ENCODE data around the gene MYO1B. TPM values are rescaled to one million over a fixed set of nuclear protein-coding genes. Genes with fewer than 3 reads are reported as not detected.

MYO1B gene
- total and polyA plus RNA-seq, 2 of the 8 experiments (the other 6 are each of a cell fraction or from before 2014, with no cell fraction given), result 15.5 to 61.2 TPM

GRCh38 chr2:191308026-191308425, 62.8 kb downstream of the MYO1B start:
- Histone ChIP-seq H3K18ac (ENCODE audit: extremely low read depth, low read length) (no peak overlapping the region), H2AK5ac (ENCODE audit: low read depth, low read length) (no peak overlapping the region), H3K23me2 (ENCODE audit: low read depth, low read length) (no peaks in the 10 kb centered on the region), H2AFZ (ENCODE audit: low read length) (no peak overlapping the region), H2BK15ac (ENCODE audit: low read length) (no peak overlapping the region), H3K27me3 (replicated peaks in 1 of 4; ENCODE audit: control insufficient read depth in 3 of 4, extremely low read depth in 1 of 4, insufficient read depth in 3 of 4, low read length in 3 of 4) (no peaks in the 10 kb centered on the region; a peak in 1 of 7 replicates), H4K8ac (ENCODE audit: extremely low read depth, insufficient read depth, low read length) (no peak overlapping the region), H2BK12ac (ENCODE audit: low read depth, low read length) (no peak overlapping the region), H2BK20ac (ENCODE audit: low read length) (no peak overlapping the region), H2BK120ac (replicated peaks; ENCODE audit: low read depth, low read length) (no peak overlapping the region), H3K14ac (ENCODE audit: insufficient read length) (no peak overlapping the region), H2BK5ac (ENCODE audit: low read depth, low read length) (no peak overlapping the region), H3K36me3 (ENCODE audit: control insufficient read depth in 2 of 4, insufficient read depth in 4 of 4, low read length in 3 of 4) (no peaks in the 10 kb centered on the region), H4K20me1 (replicated peaks in 1 of 2; ENCODE audit: control insufficient read depth in 1 of 2, insufficient read depth in 2 of 2, low read length in 2 of 2) (peaks cover 0 to 2% of the 10 kb centered on the region in 2 experiments), H3K27ac (ENCODE audit: low read depth, low read length) (no peak overlapping the region), H3K4me1 (replicated peaks in 1 of 4; ENCODE audit: control insufficient read depth in 3 of 4, insufficient read depth in 4 of 4, low read length in 3 of 4) (peaks cover 0 to 9% (median 4%) of the 10 kb centered on the region in 4 experiments; a peak in 2 of 7 replicates), H3K9ac (replicated peaks in 1 of 4; ENCODE audit: extremely low read depth in 1 of 4, low read depth in 3 of 4, low read length in 3 of 4) (no peak overlapping the region), H4K91ac (replicated peaks; ENCODE audit: insufficient read length, low read length) (no peak overlapping the region), H3K9me3 (ENCODE audit: insufficient read depth in 2 of 2, low read depth in 1 of 2, low read length in 1 of 2) (no peaks in the 10 kb centered on the region), H3K23ac (ENCODE audit: insufficient read length) (no peak overlapping the region), H3K4me2 (ENCODE audit: insufficient read depth in 1 of 2, low read depth in 2 of 2, low read length in 2 of 2) (no peak overlapping the region), H3K4ac (replicated peaks; ENCODE audit: insufficient read length, low read depth, low read length) (no peak overlapping the region), H3K4me3 (ENCODE audit: extremely low read depth in 1 of 4, insufficient read depth in 2 of 4, low read depth in 3 of 4, low read length in 4 of 4) (no peak overlapping the region), H3K79me1 (ENCODE audit: low read depth, low read length) (peaks cover 3% of the 10 kb centered on the region), H3K56ac (replicated peaks; ENCODE audit: insufficient read length, low read depth, low read length) (no peak overlapping the region), H4K5ac (ENCODE audit: insufficient read length, low read depth, low read length) (no peak overlapping the region), H3K79me2 (ENCODE audit: control insufficient read depth in 1 of 2, insufficient read depth in 2 of 2, low read length in 2 of 2) (peaks cover 4 to 64% of the 10 kb centered on the region in 2 experiments; a peak in 3 of 4 replicates)
- ChIA-PET CTCF (ENCODE audit: partially characterized antibody) (interaction anchor here (1.0 to 1.4 kb wide), 3 partner anchors 10 to 90 kb away, joined by 3 to 4 read pairs (median 4); no protein-coding TSS in a partner anchor), POLR2A (ENCODE audit: partially characterized antibody) (interaction anchor here (1.3 kb wide), 1 partner anchor 14 kb away, joined by 3 read pairs; no protein-coding TSS in a partner anchor)
- FAIRE-seq (no peak), DNase-seq (ENCODE audit: low read depth in 1 of 2, low spot score in 2 of 2) (no peak)
- WGBS, 2 experiments (ENCODE audit: extremely low coverage in 1 of 2, insufficient coverage in 1 of 2, insufficient read length in 1 of 2, insufficient replicate concordance in 2 of 2, low coverage in 1 of 2, low lambda C conversion rate in 2 of 2, missing lambda C conversion rate in 1 of 2), result 74% methylated on average over 2 of the region's 2 CpGs; no CpG with 5 or more reads in 1 of the 2 experiments
- no peak for TF ChIP-seq ZNF274 (IDR thresholded peaks at IDR 0.05; ENCODE audit: borderline replicate concordance, extremely low read depth, low read length)
- no peak for TF ChIP-seq MAFK (IDR thresholded peaks at IDR 0.05; ENCODE audit: low read depth, low read length)
- no peak for TF ChIP-seq KDM4A (IDR thresholded peaks at IDR 0.05; ENCODE audit: low read depth, low read length, severe bottlenecking)
- no peak for TF ChIP-seq POU5F1 (IDR thresholded peaks at IDR 0.05; ENCODE audit: low read depth, low read length)
- TF ChIP-seq KDM5A (IDR thresholded peaks at IDR 0.05; ENCODE audit: low read length), result no peak
- TF ChIP-seq E2F6 (IDR thresholded peaks at IDR 0.05), result no peak

Data from H1 (cell line).